ENCODE results near the gene CHDH.

The CHDH gene

DNA sequence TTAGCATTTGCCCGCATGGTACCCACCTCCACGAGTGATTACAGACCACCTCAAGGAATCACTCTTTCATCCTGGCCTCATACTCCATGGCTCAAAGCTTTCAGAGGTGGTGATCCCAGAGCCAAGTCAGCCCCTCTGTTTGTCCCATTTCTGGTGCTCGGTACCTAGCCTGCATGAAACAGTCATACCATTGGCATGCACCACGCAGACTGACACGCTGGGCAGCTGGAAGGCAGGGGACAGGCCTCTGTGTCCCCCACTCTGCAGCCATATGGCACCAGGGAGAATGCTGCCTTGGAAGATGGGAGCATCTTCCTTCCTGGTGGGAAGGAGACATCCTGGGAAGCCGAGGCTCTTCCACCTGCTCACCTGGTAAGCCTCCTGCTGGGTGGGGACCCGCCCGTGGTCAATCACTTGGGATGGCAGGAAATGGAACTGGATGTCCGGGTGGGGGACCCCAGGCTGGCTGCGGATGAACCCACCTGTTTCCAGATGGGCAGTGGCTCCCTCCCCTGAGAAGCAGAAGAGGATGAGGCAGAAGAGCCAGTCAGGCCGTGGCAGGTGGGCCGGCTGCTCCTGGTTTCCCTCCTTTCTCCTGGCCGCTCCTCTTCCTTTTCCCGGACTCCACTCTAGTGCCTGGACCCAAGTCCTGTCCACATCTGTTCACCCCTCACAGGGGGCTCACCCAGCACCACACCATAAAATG is 26.9 kb downstream of the CHDH start:
- FAIRE-seq (no peak), DNase-seq (ENCODE audit: insufficient read length, low spot score) (no peak)
- TF ChIP-seq, protein P1, sequence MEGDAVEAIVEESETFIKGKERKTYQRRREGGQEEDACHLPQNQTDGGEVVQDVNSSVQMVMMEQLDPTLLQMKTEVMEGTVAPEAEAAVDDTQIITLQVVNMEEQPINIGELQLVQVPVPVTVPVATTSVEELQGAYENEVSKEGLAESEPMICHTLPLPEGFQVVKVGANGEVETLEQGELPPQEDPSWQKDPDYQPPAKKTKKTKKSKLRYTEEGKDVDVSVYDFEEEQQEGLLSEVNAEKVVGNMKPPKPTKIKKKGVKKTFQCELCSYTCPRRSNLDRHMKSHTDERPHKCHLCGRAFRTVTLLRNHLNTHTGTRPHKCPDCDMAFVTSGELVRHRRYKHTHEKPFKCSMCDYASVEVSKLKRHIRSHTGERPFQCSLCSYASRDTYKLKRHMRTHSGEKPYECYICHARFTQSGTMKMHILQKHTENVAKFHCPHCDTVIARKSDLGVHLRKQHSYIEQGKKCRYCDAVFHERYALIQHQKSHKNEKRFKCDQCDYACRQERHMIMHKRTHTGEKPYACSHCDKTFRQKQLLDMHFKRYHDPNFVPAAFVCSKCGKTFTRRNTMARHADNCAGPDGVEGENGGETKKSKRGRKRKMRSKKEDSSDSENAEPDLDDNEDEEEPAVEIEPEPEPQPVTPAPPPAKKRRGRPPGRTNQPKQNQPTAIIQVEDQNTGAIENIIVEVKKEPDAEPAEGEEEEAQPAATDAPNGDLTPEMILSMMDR (IDR thresholded peaks at IDR 0.05; ENCODE audit: insufficient read depth, missing control alignments) = no peak

DNA sequence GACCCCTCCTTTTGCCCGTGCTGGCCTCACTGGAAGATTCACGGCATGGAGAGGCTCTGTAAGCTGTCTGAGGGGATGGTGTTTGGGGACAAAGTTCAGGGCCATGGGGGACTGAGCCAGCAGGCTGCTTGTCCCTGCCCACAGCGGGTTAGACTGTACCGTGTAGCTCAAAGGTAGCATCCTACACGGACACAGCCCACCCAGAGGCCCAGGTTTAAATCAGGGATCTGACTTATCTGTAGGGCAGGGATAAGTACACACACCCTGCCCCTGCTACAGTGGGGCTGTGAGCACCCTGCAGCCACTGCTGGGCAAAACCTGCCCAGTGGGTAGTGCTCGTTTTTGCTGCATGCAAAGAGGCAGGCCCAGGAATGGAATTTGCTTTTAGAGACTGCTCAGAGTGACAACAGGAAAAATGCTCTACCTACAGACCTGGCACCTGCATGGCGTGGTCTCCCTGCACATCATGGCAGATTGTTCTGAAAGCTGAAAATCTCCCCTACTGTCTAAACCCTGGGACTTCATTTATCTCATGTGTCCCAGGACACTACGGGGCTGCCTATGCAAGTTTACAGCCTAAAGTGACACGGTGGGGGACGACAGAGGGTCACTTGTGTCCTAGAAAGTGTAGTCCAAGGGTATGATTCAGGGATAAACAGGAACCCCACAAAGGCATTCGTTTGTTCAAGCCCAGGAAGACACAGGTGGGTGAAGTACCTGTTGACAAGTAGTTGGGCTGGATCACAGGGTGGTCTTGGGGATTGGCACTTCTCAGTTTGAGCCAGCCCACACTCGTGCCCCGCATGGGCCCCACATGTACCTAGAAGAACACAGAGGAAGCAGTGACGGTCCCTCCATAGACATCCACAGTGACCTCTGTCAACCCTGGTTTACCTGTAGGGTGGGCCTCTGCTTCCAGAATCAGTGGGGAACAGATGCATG is 27.7 kb downstream of the CHDH start:
- TF ChIP-seq, protein P1 (IDR thresholded peaks at IDR 0.05; ENCODE audit: insufficient read depth, missing control alignments) = no peak
- DNase-seq (ENCODE audit: insufficient read length, low spot score) = no peak
- FAIRE-seq = no peak

DNA sequence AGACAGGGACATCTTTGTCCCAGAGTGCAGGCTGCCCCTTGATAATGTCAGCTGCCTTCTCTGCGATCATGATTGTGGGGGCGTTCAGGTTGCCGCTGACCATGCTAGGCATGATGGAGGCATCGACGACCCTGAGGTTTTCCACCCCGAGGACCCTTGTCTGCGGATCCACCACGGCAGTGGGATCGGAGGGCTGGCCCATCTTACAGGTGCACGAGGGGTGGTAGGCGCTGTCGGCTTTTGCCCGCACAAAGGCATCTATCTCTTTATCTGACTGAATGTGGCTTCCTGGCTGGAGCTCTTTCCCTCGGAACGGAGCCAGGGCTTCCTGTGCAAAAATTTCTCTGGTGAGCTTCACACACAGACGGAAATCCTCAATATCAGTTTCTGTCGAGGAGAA is 28.4 kb downstream of the CHDH start:
- DNase-seq (ENCODE audit: insufficient read length, low spot score) = no peak
- FAIRE-seq = no peak

DNA sequence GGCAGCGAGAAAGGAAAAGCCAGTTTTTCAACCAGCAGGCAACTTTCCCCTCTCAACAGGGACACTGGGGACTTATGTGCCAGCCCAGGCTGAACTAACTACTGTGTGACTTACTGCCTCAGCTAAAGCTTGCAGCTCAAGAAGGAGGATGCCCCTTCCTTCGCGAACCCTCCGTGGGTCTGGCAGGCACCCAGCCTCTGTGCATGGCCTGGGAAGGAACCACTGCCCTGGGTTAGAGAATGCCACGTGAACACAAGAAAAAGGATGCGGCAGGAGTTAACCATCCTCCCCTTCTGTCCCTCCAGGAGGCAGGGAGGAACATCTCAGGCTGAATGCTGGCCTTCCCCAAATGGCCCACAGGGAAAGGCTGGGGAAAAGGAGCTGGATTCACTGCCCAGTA is 29.0 kb downstream of the CHDH start:
- TF ChIP-seq, protein P1 (IDR thresholded peaks at IDR 0.05; ENCODE audit: insufficient read depth, missing control alignments) = no peak
- FAIRE-seq (no peak), DNase-seq (ENCODE audit: insufficient read length, low spot score) (no peak)

More for the DNA sequence above, 28.4 kb downstream of the CHDH start:
- TF ChIP-seq, protein P1 (IDR thresholded peaks at IDR 0.05; ENCODE audit: insufficient read depth, missing control alignments) = no peak

DNA sequence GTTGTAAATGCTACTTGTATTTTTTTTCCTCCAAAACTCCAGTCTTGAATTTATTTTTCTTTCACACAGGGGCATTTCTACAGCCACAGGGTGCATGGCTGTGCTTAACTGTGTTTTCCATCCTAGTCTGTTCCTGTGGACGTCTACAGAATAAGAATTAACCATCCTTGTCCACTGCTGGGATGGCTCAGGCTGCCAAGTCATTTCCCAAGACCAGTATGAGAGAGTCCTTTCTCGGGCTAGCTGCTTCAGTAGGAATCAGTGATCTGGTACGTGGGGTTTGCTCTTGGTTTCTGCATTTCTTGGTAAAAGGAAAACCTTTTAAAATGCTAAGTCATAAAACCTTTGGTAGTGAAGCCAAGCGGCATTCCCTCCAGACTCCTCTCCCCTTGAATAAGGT is 29.8 kb downstream of the CHDH start:
- no peak for DNase-seq (ENCODE audit: insufficient read length, low spot score)
- FAIRE-seq = no peak
- TF ChIP-seq, protein P1 (IDR thresholded peaks at IDR 0.05; ENCODE audit: insufficient read depth, missing control alignments) = no peak

DNA sequence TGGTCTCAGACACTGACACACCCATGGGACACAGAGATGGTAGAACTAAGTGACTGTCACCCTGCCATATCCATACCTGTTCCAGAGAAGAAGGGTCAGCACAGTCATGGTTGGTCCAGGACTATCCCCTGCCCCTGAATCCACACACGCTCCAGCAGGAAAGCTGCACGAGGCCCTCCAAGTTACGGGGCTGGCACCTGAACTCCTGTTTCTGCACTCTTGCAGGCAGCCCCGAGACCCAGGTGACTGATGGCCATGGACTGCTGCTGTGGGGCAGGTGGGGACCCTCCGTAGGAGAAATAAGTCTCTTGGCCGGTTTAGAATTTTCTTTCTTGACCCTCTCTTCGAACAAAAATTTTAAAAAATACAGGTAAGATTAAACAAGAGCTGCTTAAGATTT is 30.6 kb downstream of the CHDH start:
- TF ChIP-seq, protein P1 (IDR thresholded peaks at IDR 0.05; ENCODE audit: insufficient read depth, missing control alignments) = no peak
- FAIRE-seq = no peak
- no peak for DNase-seq (ENCODE audit: insufficient read length, low spot score)

Data from D721Med (cell line).